ENCODE measurements around the gene SPATA31C1.

The SPATA31C1 gene

GRCh38 chr9:87964826-87965225 lies 47.1 kb downstream of the SPATA31C1 start:
- TF ChIP-seq, protein P1, sequence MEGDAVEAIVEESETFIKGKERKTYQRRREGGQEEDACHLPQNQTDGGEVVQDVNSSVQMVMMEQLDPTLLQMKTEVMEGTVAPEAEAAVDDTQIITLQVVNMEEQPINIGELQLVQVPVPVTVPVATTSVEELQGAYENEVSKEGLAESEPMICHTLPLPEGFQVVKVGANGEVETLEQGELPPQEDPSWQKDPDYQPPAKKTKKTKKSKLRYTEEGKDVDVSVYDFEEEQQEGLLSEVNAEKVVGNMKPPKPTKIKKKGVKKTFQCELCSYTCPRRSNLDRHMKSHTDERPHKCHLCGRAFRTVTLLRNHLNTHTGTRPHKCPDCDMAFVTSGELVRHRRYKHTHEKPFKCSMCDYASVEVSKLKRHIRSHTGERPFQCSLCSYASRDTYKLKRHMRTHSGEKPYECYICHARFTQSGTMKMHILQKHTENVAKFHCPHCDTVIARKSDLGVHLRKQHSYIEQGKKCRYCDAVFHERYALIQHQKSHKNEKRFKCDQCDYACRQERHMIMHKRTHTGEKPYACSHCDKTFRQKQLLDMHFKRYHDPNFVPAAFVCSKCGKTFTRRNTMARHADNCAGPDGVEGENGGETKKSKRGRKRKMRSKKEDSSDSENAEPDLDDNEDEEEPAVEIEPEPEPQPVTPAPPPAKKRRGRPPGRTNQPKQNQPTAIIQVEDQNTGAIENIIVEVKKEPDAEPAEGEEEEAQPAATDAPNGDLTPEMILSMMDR (IDR thresholded peaks at IDR 0.05), result no peak

GRCh38 chr9:87968155-87968554 lies 50.4 kb downstream of the SPATA31C1 start:
- TF ChIP-seq, protein P1 (IDR thresholded peaks at IDR 0.05), result no peak

DNA sequence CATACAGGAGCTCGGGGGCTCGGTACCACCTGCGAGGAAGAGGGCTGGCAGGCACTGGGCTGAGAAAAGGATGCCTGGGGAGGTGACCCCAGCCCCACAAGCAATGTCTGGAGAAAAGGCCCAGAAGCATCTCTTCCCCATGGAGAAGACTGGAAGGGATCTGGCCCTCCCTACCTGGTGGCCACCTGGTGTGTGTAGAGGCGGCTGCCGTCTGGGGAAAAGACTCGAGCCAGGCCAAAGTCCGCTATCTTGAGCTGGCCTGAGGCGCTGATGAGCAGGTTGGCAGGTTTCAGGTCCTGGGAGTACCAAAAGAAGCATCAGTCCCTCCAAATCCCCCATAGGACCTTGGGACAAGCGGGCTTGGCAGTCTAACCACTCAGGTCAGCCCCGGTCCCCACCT lies 52.8 kb downstream of the SPATA31C1 start:
- TF ChIP-seq, protein P1 (IDR thresholded peaks at IDR 0.05), result no peak

GRCh38 chr9:87973122-87973521 lies 55.4 kb downstream of the SPATA31C1 start:
- TF ChIP-seq, protein P1 (IDR thresholded peaks at IDR 0.05), result no peak

All from LNCAP (cell line).